Measurements from ENCODE around the gene COMMD9. TPM values are rescaled to one million over a fixed set of nuclear protein-coding genes. Genes with fewer than 3 reads are reported as not detected.

COMMD9 gene
- polyA plus RNA-seq, 6 donors from 2014 or later: 98.1 to 107 (median 104) TPM

GRCh38 chr11:36222831-36223635 lies 66.2 kb downstream of the COMMD9 start:
- DNase-seq: no peak
- Mint-ChIP-seq H3K9me3 (peaks cover 0 to 40% (median 14%) of the 10 kb centered on the region in 7 donors), H3K27ac (peak overlapping the region in 1 of 6 donors; percentile 34), H3K27me3 (peaks cover 0 to 9% (median 6%) of the 10 kb centered on the region in 3 donors), H3K4me1 (no peaks in the 10 kb centered on the region), H3K36me3 (no peaks in the 10 kb centered on the region), H3K4me3 (no peak overlapping the region)
- no peak for ATAC-seq (ENCODE audit: low read depth in 2 of 2)

Other genes starting within 250 kb of the COMMD9 start
- gene PRR5L, start 6.9 kb upstream of the COMMD9 start, polyA plus RNA-seq (ENCODE audit: low read depth in 6 of 6): 1 to 10 TPM in 4 of 6 donors, under 1 TPM in 1, not detected in 1; 0.97 to 4.9 (median 1.9) TPM
- gene TRAF6, start 220.8 kb upstream of the COMMD9 start, polyA plus RNA-seq (ENCODE audit: low read depth in 6 of 6): 10 to 100 TPM; 13.3 to 33.1 (median 15.6) TPM